ENCODE data around the gene FHIT.
A peak's percentile ranks its signal among the peaks of the same experiment; 100 is the strongest.

Gene FHIT

GRCh38 chr3:59798372-59799086 lies 1452.7 kb downstream of the FHIT start:
- DNase-seq (ENCODE audit: extremely low read depth in 1 of 2, low read depth in 1 of 2), result no peak

DNA sequence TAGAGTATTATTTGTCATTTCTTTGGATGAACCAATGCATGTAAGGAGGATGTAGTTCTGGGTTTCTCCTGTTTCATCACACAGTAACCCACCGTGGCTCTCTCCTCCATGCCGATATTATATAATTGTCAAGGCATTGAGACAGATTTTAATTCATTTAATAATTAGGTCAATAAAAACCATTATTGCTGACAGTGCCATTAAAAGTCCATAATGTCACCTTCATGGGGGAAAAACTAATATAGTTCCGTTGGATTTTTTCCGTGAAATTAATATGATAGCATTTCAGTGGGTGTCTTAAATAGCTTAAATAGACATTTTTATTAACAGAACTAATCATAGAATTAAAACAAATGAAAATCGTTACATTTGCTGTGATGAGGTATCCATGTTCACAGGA lies 1453.7 kb downstream of the FHIT start:
- no peak for DNase-seq (ENCODE audit: extremely low read depth in 1 of 2, low read depth in 1 of 2)

GRCh38 chr3:59796456-59796855 lies 1454.8 kb downstream of the FHIT start:
- DNase-seq (ENCODE audit: extremely low read depth in 1 of 2, low read depth in 1 of 2), result no peak

- no peak for DNase-seq (ENCODE audit: extremely low read depth in 1 of 2, low read depth in 1 of 2)
Measured at GRCh38 chr3:59795756-59796155, 1455.5 kb downstream of the FHIT start.

DNA sequence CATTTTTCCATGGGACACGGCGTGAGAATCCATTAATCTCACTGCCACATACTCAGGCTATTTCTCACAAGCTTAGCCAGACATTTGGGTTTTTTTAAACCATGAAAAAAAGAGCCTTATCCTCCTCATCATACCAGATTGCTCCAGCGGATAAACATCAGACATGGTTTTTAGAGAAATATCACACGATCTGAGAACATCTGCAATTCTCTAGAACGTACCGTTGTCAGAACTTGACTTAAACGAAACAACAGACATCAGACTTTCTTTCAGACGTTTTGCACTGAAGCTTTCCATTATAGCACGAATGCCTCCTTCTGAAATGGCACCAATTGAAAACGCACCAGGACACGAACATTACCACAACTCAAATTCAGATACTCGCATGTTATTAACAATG lies 1457.3 kb downstream of the FHIT start:
- no peak for DNase-seq (ENCODE audit: extremely low read depth in 1 of 2, low read depth in 1 of 2)

DNA sequence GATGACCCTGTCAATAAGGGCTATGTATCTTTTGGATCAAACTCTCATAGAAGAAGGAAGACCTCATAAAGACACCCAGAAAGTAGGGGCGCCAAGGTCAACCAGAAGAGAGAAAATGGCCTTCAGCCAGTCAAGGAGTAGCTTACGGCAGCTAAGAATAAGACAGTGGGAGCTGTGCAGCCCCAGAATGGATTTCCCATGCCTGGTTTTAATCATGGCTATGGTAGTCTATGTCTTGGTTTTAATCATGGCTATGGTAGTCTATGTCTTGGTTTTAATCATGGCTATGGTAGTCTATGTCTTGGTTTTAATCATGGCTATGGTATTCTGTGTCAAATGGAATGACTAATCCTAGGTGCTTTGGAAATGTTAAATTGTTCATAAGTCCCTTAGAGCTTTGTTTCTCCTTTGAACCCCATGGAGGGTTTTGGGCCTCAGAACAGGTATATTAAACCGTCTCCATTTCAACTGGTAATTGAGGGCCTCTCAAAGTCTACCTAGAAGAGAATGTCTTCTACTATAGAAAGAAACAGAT lies 1459.4 kb downstream of the FHIT start:
- no peak for DNase-seq (ENCODE audit: extremely low read depth in 1 of 2, low read depth in 1 of 2)

GRCh38 chr3:59790241-59790640 lies 1461.0 kb downstream of the FHIT start:
- no peak for DNase-seq (ENCODE audit: extremely low read depth in 1 of 2, low read depth in 1 of 2)

GRCh38 chr3:59788801-59789200 lies 1462.5 kb downstream of the FHIT start:
- DNase-seq (ENCODE audit: extremely low read depth in 1 of 2, low read depth in 1 of 2), result no peak

GRCh38 chr3:59788133-59788532 lies 1463.1 kb downstream of the FHIT start:
- no peak for DNase-seq (ENCODE audit: extremely low read depth in 1 of 2, low read depth in 1 of 2)

DNA sequence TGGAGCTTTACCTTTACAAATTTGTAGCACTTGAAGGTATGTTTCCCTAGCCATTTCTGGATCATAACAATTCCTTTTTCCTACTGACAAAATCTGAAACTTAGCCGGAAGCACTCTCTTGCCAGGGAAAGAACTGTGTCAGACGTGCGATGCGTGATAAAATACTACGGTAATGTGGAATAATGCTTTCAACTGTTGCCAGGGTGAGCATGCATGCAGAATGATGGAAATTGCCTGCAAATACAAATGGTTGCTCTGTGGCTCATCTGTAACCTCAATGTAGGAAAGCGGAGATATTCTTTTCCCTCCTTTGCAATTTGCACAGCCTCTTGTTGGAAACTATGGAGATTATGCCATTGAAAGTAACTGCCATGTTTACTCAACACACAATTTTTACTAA lies 1464.9 kb downstream of the FHIT start:
- DNase-seq (ENCODE audit: extremely low read depth in 1 of 2, low read depth in 1 of 2), result no peak

- no peak for DNase-seq (ENCODE audit: extremely low read depth in 1 of 2, low read depth in 1 of 2)
Measured at GRCh38 chr3:59784164-59784563, 1467.1 kb downstream of the FHIT start.

DNA sequence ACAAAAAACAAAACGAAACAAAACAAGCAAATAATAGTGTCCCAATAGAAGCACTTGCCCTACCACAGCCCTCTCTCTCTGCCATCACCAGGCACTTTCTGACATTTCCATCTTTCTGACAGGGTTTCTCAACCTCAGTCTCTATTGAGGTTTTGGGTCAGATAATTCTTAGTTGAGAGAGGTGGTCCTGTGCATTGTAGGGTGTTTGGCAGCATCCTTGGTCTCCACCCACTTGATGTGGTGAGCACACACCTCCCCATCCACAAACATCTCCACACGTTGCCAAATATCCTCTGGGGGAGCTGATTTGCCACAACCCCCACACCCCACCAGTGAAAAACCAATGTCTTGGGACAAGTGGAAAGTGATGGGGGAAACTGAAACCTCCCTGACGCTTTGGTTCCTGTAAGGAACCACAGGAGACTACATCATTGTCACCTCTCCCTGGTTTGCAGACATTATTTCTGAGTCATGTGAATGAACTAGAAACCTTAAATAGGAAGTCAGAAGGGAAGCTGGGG lies 1467.7 kb downstream of the FHIT start:
- peak in 1 of 2 donors; percentile 39 for DNase-seq (ENCODE audit: extremely low read depth in 1 of 2, low read depth in 1 of 2)

- no peak for DNase-seq (ENCODE audit: extremely low read depth in 1 of 2, low read depth in 1 of 2)
Measured at GRCh38 chr3:59782664-59783063, 1468.6 kb downstream of the FHIT start.

GRCh38 chr3:59780209-59780608 lies 1471.0 kb downstream of the FHIT start:
- no peak for DNase-seq (ENCODE audit: extremely low read depth in 1 of 2, low read depth in 1 of 2)

DNA sequence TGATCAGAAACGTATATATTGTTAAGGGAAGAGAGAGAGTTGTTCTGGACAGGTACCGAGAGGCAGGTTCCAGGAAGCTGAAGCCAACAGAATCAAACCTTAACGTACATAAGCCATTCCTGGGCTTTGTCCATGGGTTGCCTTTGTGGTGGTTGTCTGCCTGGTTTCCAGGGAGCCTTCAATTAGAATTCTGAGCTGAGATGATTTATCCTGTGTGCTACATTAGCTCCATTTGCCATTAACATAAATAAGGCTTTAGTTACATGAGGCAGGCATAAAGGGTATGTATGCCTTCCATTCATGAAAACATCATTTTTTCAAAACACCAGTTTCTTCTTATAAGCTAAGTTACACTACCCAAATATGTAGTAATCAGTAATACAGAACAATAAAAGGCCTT lies 1472.0 kb downstream of the FHIT start:
- DNase-seq (ENCODE audit: extremely low read depth in 1 of 2, low read depth in 1 of 2), result no peak

DNA sequence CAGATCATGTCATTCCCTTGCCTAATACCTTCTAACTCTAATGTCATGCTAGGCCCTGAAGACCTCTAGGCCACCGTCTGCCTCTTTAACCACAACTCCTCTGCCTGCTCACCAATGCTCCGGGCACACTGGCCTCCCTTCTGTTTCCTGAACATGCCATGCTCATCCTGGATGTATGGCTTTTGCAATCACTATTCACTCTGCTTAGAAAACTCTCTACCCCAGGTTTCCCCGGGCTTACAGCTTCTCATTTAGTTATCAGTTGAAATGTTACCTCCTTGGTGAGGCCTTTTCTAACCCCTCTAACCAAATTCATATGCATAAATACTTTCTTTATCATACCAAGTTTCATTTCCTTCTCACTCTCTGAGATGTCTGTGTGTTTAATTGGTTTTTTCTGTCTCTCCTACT lies 1473.6 kb downstream of the FHIT start:
- DNase-seq (ENCODE audit: extremely low read depth in 1 of 2, low read depth in 1 of 2), result no peak

GRCh38 chr3:59777066-59777465 lies 1474.2 kb downstream of the FHIT start:
- DNase-seq (ENCODE audit: extremely low read depth in 1 of 2, low read depth in 1 of 2), result no peak

DNA sequence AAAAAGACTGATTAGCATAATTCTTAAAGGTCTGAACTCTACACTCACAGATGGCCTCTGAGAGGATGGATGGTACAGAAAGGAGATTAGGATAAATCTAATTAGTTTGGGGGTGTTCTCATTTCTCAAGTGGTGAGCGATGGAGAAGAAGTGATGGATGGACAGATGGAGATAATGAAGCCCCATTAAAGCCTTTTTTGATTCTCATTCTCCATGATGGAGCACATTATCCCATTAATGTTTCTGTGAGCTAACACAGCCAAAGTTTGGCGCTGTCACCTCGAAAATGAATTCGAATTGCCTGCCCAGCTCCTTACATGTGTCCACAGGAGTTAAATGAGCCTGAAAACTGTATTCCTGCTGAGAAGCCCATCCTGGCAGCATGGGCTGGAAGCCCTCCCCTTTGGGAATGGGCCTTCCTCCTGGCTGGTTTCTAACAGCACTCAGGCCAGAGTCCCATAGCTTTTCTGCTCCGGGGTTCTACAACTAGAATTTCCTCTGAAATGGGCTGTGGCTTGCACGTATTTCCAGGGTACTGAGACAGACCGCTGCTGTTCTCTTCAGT lies 1475.4 kb downstream of the FHIT start:
- no peak for DNase-seq (ENCODE audit: extremely low read depth in 1 of 2, low read depth in 1 of 2)

- no peak for DNase-seq (ENCODE audit: extremely low read depth in 1 of 2, low read depth in 1 of 2)
Measured at GRCh38 chr3:59775106-59775505, 1476.1 kb downstream of the FHIT start.

GRCh38 chr3:59774634-59775033 lies 1476.6 kb downstream of the FHIT start:
- DNase-seq (ENCODE audit: extremely low read depth in 1 of 2, low read depth in 1 of 2), result no peak

DNA sequence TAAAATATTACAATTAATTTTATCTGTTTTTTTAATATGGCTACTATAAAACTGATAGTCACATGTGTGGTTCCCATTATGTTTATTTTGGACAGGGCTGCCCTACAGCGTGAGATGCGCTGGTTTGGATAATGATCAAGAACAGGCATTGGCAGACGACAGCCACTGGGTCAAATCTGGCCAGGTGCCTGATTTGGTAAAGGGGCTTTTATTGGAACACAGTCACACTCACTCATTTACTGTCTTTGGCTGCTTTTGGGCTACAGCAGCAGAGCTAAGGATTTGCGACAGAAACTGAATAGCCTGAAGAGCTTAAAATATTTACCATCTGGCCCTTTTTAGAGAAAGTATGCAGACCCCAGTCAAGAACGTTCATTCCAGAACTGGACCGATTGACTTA lies 1477.3 kb downstream of the FHIT start:
- no peak for DNase-seq (ENCODE audit: extremely low read depth in 1 of 2, low read depth in 1 of 2)

Data from stimulated activated CD8-positive, alpha-beta memory T cell treated with anti-CD3 and anti-CD28 coated beads, Interleukin-7, amount 100 ng/mL, for 48 hours (primary cell).